ENCODE results near the gene TMEM25. TPM values are rescaled to one million over a fixed set of nuclear protein-coding genes. Genes with fewer than 3 reads are reported as not detected.

TMEM25 gene
- total RNA-seq, 2 donors from 2014 or later = 6.9 to 9.8 TPM

DNA sequence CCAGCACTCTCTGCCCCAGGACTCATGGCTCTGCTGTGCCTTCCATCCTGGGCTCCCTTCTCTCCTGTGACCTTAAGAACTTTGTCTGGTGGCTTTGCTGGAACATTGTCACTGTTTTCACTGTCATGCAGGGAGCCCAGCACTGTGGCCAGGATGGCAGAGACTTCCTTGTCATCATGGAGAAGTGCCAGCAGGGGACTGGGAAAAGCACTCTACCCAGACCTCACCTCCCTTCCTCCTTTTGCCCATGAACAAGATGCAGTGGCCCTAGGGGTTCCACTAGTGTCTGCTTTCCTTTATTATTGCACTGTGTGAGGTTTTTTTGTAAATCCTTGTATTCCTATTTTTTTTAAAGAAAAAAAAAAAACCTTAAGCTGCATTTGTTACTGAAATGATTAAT lies 6.6 kb upstream of the TMEM25 start:
- Mint-ChIP-seq H3K4me3 (no peak overlapping the region), H3K27ac (peak overlapping the region in 1 of 2 donors; percentile 43), H3K27me3 (peaks cover 0 to 2% of the 10 kb centered on the region in 2 donors), H3K9me3 (no peaks in the 10 kb centered on the region), H3K4me1 (ENCODE audit: low read depth in 2 of 2) (peaks cover 4 to 8% of the 10 kb centered on the region in 2 donors), H3K36me3 (peaks cover 24% of the 10 kb centered on the region)
- ATAC-seq = no peak
- no peak for DNase-seq (ENCODE audit: low spot score)

- H3K27me3 Mint-ChIP-seq = peaks cover 0 to 2% of the 10 kb centered on the region in 2 donors
- H3K36me3 Mint-ChIP-seq = peaks cover 18% of the 10 kb centered on the region
- peak overlapping the region in 1 of 2 donors; percentile 43 for H3K27ac Mint-ChIP-seq
- H3K4me3 Mint-ChIP-seq = no peak overlapping the region
- H3K9me3 Mint-ChIP-seq = no peaks in the 10 kb centered on the region
- H3K4me1 Mint-ChIP-seq (ENCODE audit: low read depth in 2 of 2) = peaks cover 10 to 13% of the 10 kb centered on the region in 2 donors
- DNase-seq (ENCODE audit: low spot score) (no peak), ATAC-seq (no peak)
Measured at GRCh38 chr11:118524757-118525470, 6.1 kb upstream of the TMEM25 start.

- H3K27ac Mint-ChIP-seq = peak overlapping the region in 1 of 2 donors; percentile 32
- no peak overlapping the region for H3K4me3 Mint-ChIP-seq
- H3K4me1 Mint-ChIP-seq (ENCODE audit: low read depth in 2 of 2) = peaks cover 13 to 22% of the 10 kb centered on the region in 2 donors
- no peaks in the 10 kb centered on the region for H3K9me3 Mint-ChIP-seq
- no peak for ATAC-seq
- H3K27me3 Mint-ChIP-seq = peaks cover 0 to 2% of the 10 kb centered on the region in 2 donors
- H3K36me3 Mint-ChIP-seq = peaks cover 7% of the 10 kb centered on the region
- DNase-seq (ENCODE audit: low spot score) = no peak
Measured at GRCh38 chr11:118526688-118527087, 4.3 kb upstream of the TMEM25 start.

GRCh38 chr11:118527109-118527508 lies 3.9 kb upstream of the TMEM25 start, which contains the start of gene TTC36:
Gene TTC36, plus strand, starts transcription at chr11:118527474. Its CDS starts 21 bp downstream, at chr11:118527495.
- H3K27ac Mint-ChIP-seq = peak within 1 kb of the TSS in 1 of 2 donors; percentile 32
- ATAC-seq = no peak

GRCh38 chr11:118528511-118528910 lies 2.5 kb upstream of the TMEM25 start:
- ATAC-seq (no peak), DNase-seq (ENCODE audit: low spot score) (no peak)
- H3K27ac Mint-ChIP-seq = no peak overlapping the region
- H3K36me3 Mint-ChIP-seq = peaks cover 7% of the 10 kb centered on the region
- no peaks in the 10 kb centered on the region for H3K9me3 Mint-ChIP-seq
- H3K27me3 Mint-ChIP-seq = peaks cover 0 to 2% of the 10 kb centered on the region in 2 donors
- H3K4me1 Mint-ChIP-seq (ENCODE audit: low read depth in 2 of 2) = peaks cover 13 to 22% of the 10 kb centered on the region in 2 donors
- H3K4me3 Mint-ChIP-seq = peak overlapping the region; percentile 79

More at GRCh38 chr11:118527109-118527508, 3.9 kb upstream of the TMEM25 start, which contains the start of gene TTC36:
- Mint-ChIP-seq H3K27me3 (peaks cover 0 to 2% of the 10 kb centered on the region in 2 donors), H3K4me3 (no peak within 1 kb of the TSS), H3K36me3 (peaks cover 7% of the 10 kb centered on the region), H3K4me1 (ENCODE audit: low read depth in 2 of 2) (peaks cover 13 to 25% of the 10 kb centered on the region in 2 donors), H3K9me3 (no peaks in the 10 kb centered on the region)
- DNase-seq (ENCODE audit: low spot score) = no peak

DNA sequence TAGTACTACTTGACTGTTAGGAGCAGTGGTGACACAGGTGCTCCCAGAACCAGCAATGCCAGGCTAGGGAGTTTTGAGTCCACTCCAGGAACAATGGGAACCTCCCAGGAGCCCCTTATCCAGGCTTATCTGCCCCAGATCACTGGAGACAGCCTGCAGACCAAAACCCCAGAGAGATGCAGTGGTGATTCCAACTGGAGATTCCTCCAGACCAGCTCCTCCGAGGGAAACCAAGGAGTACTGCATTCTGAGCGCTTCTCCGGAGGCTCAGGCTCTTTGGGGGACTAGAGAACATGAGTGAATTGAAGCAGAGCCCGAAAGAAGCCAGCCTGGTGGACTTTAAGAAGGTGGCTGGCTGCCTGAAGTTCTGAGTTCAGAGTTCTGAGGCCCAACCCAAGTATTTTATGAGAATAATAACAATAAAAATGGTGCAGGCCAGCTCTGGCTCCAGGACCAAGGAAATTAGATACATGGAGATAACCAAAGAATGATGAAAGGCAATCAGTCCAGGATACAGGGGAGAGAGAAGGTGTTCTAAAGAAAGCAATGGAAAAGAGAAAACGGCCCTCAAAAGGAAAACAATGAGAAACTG lies 1.3 kb upstream of the TMEM25 start:
- H3K4me3 Mint-ChIP-seq = peak overlapping the region; percentile 79
- peak overlapping the region in 1 of 2 donors; percentile 88 for H3K27ac Mint-ChIP-seq
- no peaks in the 10 kb centered on the region for H3K9me3 Mint-ChIP-seq
- peaks cover 0 to 2% of the 10 kb centered on the region in 2 donors for H3K27me3 Mint-ChIP-seq
- ATAC-seq (no peak), DNase-seq (ENCODE audit: low spot score) (no peak)
- peaks cover 13 to 22% of the 10 kb centered on the region in 2 donors for H3K4me1 Mint-ChIP-seq (ENCODE audit: low read depth in 2 of 2)
- H3K36me3 Mint-ChIP-seq = no peaks in the 10 kb centered on the region

DNA sequence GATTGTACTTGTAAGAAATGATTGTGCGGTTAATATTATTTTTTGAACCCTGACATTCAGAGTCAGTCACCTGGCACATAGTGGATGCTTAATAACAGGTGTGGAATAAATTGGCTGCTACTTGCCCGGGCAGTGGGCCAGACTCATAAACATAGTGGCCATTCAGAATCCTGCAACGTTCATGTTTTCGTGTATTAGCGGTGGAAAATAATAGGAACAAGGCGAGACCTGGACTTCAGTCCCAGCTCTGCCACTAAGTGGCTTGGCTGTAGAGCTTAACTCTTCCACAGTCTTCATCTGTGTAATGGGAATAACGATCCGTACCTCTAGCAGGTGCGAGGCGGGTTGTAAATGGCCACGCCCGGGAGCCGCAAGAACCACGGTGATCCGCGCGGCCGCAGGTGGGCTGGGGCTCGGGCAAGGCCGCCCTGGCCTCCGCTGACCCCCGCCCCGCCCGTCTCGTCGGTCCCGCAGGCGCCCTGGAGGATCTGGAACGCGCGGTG lies 761 bp upstream of the TMEM25 start:
- Mint-ChIP-seq H3K27me3 (peaks cover 0 to 2% of the 10 kb centered on the region in 2 donors), H3K4me3 (peak overlapping the region; percentile 79), H3K27ac (peak overlapping the region in 1 of 2 donors; percentile 88), H3K36me3 (no peaks in the 10 kb centered on the region), H3K4me1 (ENCODE audit: low read depth in 2 of 2) (peaks cover 13 to 22% of the 10 kb centered on the region in 2 donors), H3K9me3 (no peaks in the 10 kb centered on the region)
- DNase-seq (ENCODE audit: low spot score) (no peak), ATAC-seq (no peak)

DNA sequence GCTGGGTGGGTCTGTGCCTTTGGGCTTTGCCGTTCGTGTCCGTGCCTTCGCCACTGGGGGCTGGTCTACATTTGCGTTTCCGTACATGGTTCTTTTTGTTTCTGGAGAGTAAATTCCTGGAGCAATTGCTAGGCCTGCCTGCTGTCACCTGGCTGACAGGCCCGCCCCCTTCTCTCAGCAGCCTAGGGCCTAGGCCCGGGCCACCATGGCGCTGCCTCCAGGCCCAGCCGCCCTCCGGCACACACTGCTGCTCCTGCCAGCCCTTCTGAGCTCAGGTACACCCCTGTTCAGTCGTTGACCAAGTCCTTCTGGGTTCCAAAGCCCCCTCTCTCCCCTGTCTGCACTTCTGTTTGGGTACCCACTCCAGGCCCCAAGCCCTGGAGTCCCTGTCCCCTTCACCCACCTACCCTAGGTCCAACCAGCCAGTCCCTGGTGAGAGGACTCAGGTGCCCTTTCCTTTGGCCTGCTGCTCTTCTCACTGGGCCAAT lies 649 bp downstream of the TMEM25 start:
- Mint-ChIP-seq H3K4me3 (peak overlapping the region; percentile 79), H3K4me1 (ENCODE audit: low read depth in 2 of 2) (peaks cover 13 to 22% of the 10 kb centered on the region in 2 donors), H3K36me3 (no peaks in the 10 kb centered on the region), H3K27ac (peak overlapping the region in 1 of 2 donors; percentile 72), H3K9me3 (no peaks in the 10 kb centered on the region), H3K27me3 (peaks cover 0 to 2% of the 10 kb centered on the region in 2 donors)
- ATAC-seq (no peak), DNase-seq (ENCODE audit: low spot score) (no peak)

DNA sequence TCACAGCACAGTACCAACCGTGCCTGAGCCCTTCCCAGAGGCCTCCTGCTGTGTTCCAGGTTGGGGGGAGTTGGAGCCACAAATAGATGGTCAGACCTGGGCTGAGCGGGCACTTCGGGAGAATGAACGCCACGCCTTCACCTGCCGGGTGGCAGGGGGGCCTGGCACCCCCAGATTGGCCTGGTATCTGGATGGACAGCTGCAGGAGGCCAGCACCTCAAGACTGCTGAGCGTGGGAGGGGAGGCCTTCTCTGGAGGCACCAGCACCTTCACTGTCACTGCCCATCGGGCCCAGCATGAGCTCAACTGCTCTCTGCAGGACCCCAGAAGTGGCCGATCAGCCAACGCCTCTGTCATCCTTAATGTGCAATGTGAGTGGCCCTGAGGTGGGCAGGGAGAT lies 1.1 kb downstream of the TMEM25 start:
- Mint-ChIP-seq H3K36me3 (no peaks in the 10 kb centered on the region), H3K27me3 (peaks cover 0 to 2% of the 10 kb centered on the region in 2 donors), H3K9me3 (no peaks in the 10 kb centered on the region), H3K4me3 (peak overlapping the region; percentile 79), H3K4me1 (ENCODE audit: low read depth in 2 of 2) (peaks cover 13 to 22% of the 10 kb centered on the region in 2 donors), H3K27ac (no peak overlapping the region)
- DNase-seq (ENCODE audit: low spot score) (no peak), ATAC-seq (no peak)

- no peak for DNase-seq (ENCODE audit: low spot score)
- no peaks in the 10 kb centered on the region for H3K9me3 Mint-ChIP-seq
- ATAC-seq = no peak
- H3K27ac Mint-ChIP-seq = no peak overlapping the region
- H3K27me3 Mint-ChIP-seq = peaks cover 0 to 2% of the 10 kb centered on the region in 2 donors
- H3K4me1 Mint-ChIP-seq (ENCODE audit: low read depth in 2 of 2) = peaks cover 13 to 20% of the 10 kb centered on the region in 2 donors
- H3K36me3 Mint-ChIP-seq = no peaks in the 10 kb centered on the region
- no peak overlapping the region for H3K4me3 Mint-ChIP-seq
Measured at GRCh38 chr11:118532852-118533768, 2.1 kb downstream of the TMEM25 start.

DNA sequence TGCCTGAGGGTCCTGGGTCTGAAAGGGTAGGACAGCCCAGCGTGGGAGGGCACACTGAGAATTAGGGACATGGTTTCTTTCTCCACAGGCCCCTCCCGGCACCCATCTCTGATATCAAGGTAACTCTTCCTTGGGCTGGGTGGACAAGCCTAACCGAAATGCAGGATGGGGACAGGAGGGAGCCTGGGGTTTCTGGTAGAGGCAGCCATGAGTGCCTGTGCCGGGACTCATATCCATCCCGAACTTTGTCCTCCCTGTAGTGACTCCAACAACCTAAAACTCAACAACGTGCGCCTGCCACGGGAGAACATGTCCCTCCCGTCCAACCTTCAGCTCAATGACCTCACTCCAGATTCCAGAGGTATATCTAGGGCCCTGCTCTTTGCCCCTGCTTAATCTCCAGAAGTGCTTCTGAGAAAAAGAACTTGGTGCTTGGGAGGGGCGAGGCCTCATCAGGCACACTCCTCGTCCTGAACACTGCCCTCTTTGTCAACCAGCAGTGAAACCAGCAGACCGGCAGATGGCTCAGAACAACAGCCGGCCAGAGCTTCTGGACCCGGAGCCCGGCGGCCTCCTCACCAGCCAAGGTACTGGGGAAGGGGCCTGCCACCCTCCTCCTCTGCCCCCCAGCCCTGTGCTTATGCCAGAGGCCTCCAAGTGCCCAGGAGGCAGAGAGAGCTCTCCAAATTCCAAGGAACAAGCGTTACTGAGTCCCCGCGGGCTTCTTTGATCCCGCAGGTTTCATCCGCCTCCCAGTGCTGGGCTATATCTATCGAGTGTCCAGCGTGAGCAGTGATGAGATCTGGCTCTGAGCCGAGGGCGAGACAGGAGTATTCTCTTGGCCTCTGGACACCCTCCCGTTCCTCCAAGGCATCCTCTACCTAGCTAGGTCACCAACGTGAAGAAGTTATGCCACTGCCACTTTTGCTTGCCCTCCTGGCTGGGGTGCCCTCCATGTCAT lies 3.1 kb downstream of the TMEM25 start:
- Mint-ChIP-seq H3K4me1 (ENCODE audit: low read depth in 2 of 2) (peaks cover 12 to 19% of the 10 kb centered on the region in 2 donors), H3K27ac (no peak overlapping the region), H3K4me3 (no peak overlapping the region), H3K9me3 (no peaks in the 10 kb centered on the region), H3K27me3 (peaks cover 0 to 2% of the 10 kb centered on the region in 2 donors), H3K36me3 (no peaks in the 10 kb centered on the region)
- no peak for ATAC-seq
- DNase-seq (ENCODE audit: low spot score) = no peak

DNA sequence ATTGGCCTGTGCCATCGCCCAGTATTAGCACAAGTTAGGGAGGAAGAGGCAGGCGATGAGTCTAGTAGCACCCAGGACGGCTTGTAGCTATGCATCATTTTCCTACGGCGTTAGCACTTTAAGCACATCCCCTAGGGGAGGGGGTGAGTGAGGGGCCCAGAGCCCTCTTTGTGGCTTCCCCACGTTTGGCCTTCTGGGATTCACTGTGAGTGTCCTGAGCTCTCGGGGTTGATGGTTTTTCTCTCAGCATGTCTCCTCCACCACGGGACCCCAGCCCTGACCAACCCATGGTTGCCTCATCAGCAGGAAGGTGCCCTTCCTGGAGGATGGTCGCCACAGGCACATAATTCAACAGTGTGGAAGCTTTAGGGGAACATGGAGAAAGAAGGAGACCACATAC lies 4.3 kb downstream of the TMEM25 start:
- ATAC-seq (no peak), DNase-seq (ENCODE audit: low spot score) (no peak)
- H3K4me3 Mint-ChIP-seq = no peak overlapping the region
- H3K27ac Mint-ChIP-seq = no peak overlapping the region
- no peaks in the 10 kb centered on the region for H3K36me3 Mint-ChIP-seq
- no peaks in the 10 kb centered on the region for H3K27me3 Mint-ChIP-seq
- H3K9me3 Mint-ChIP-seq = no peaks in the 10 kb centered on the region
- H3K4me1 Mint-ChIP-seq (ENCODE audit: low read depth in 2 of 2) = peaks cover under 1 to 9% of the 10 kb centered on the region in 2 donors

Data from natural killer cell treated with Interleukin-12 subunit alpha and Interleukin-12 subunit beta and Interleukin-15 and Interleukin-18, amount 100 ng/mL, for 72 hours (primary cell).